NCI-H1092 treated with DMSO at 0.1 percent for 48 hours (cell line): ENCODE measurements around the gene USP6NL.
A peak's percentile ranks its signal among the peaks of the same experiment; 100 is the strongest.

Experiments
- DNase-seq: peaks from one replicate; lab custom pipeline; 2025; lab: John Stamatoyannopoulos, UW

The USP6NL gene

GRCh38 chr10:11479300-11479699, 132.2 kb downstream of the USP6NL start:
- DNase-seq, result no peak

- no peak for DNase-seq
These were observed 132.6 kb downstream of the USP6NL start for GRCh38 chr10:11478807-11479206.

GRCh38 chr10:11475831-11476434, 135.5 kb downstream of the USP6NL start:
- no peak for DNase-seq

- DNase-seq, result no peak
These were observed 138.2 kb downstream of the USP6NL start for GRCh38 chr10:11473128-11473760.

- DNase-seq, result peak; percentile 23
These were observed 139.2 kb downstream of the USP6NL start for GRCh38 chr10:11472158-11472753.

GRCh38 chr10:11469575-11470391, 141.7 kb downstream of the USP6NL start:
- no peak for DNase-seq

GRCh38 chr10:11468126-11468742, 143.2 kb downstream of the USP6NL start:
- no peak for DNase-seq

- no peak for DNase-seq
These were observed 146.0 kb downstream of the USP6NL start for GRCh38 chr10:11465406-11465805.

GRCh38 chr10:11463111-11463510, 148.3 kb downstream of the USP6NL start:
- no peak for DNase-seq

- DNase-seq, result no peak
These were observed 149.4 kb downstream of the USP6NL start for GRCh38 chr10:11462071-11462470.

GRCh38 chr10:11457336-11457735, 154.1 kb downstream of the USP6NL start:
- DNase-seq, result no peak

- no peak for DNase-seq
These were observed 156.4 kb downstream of the USP6NL start for GRCh38 chr10:11454958-11455566.

- no peak for DNase-seq
These were observed 157.3 kb downstream of the USP6NL start for GRCh38 chr10:11454160-11454559.

GRCh38 chr10:11451640-11452260, 159.7 kb downstream of the USP6NL start:
- no peak for DNase-seq

GRCh38 chr10:11450427-11450826, 161.0 kb downstream of the USP6NL start:
- DNase-seq, result no peak

GRCh38 chr10:11449761-11450160, 161.7 kb downstream of the USP6NL start:
- no peak for DNase-seq

GRCh38 chr10:11448545-11449244, 162.8 kb downstream of the USP6NL start:
- DNase-seq, result no peak

- no peak for DNase-seq
These were observed 163.3 kb downstream of the USP6NL start for GRCh38 chr10:11448190-11448544.

GRCh38 chr10:11447586-11447985, 163.9 kb downstream of the USP6NL start:
- DNase-seq, result peak; percentile 44

GRCh38 chr10:11446864-11447263, 164.6 kb downstream of the USP6NL start:
- DNase-seq, result no peak

GRCh38 chr10:11446133-11446532, 165.3 kb downstream of the USP6NL start:
- no peak for DNase-seq
